CD4-positive, alpha-beta memory T cell (primary cell): ENCODE measurements around the gene HSPB7. TPM values are rescaled to one million over a fixed set of nuclear protein-coding genes. Genes with fewer than 3 reads are reported as not detected.

Experiments
- CTCF ChIA-PET: fragments of 350-600 bp; sonication (Branson Sonifier 250); formaldehyde crosslinking; loops from one replicate; lab custom pipeline; 2021; ENCODE audit warnings: inconsistent platforms; ENCODE audit not compliant: partially characterized antibody; lab: Charles Lee
- POLR2A ChIA-PET: fragments of 350-600 bp; sonication (Branson Sonifier 250); formaldehyde crosslinking; loops from one replicate; lab custom pipeline; 2021; ENCODE audit not compliant: partially characterized antibody; lab: Charles Lee
- DNase-seq, 5 donors: peaks; one replicate each; pipeline versions ENCODE4 v3.0.0 to v3.0.0-alpha.2; 2020 to 2022; ENCODE audit warnings: mixed read lengths in 1 of 5
- H3K27ac ChIP-seq: one replicate; pipeline ENCODE4 v1.7.0; 2013; ENCODE audit warnings: low read depth, low read length
- H3K27me3 ChIP-seq: 2 replicates; pipeline ENCODE4 v1.7.0; 2013; ENCODE audit warnings: mild to moderate bottlenecking, low read length, moderate library complexity; ENCODE audit not compliant: insufficient read depth
- H3K36me3 ChIP-seq: 2 replicates; pipeline ENCODE4 v1.7.0; 2013; ENCODE audit warnings: mild to moderate bottlenecking, low read length, moderate library complexity; ENCODE audit not compliant: insufficient read depth
- H3K4me1 ChIP-seq: 2 replicates; pipeline ENCODE4 v1.7.0; 2013; ENCODE audit warnings: mild to moderate bottlenecking, low read length, moderate library complexity; ENCODE audit not compliant: insufficient read depth
- H3K4me3 ChIP-seq, 2 donors: one replicate each; pipeline ENCODE4 v1.7.0; 2013; ENCODE audit warnings: low read length in 2 of 2, mild to moderate bottlenecking in 1 of 2
- H3K9me3 ChIP-seq, 2 donors: one replicate each; pipeline ENCODE4 v1.7.0; 2013; ENCODE audit warnings: low read length in 2 of 2, control low read depth in 1 of 2; ENCODE audit not compliant: control insufficient read depth in 1 of 2
- H3K27ac Mint-ChIP-seq, 7 donors: one replicate each; pipeline ENCODE4 v1.8.0; 2020 to 2021; ENCODE audit warnings: mixed read lengths in 7 of 7, mild to moderate bottlenecking in 6 of 7, inconsistent platforms in 3 of 7, moderate library complexity in 3 of 7
- H3K27me3 Mint-ChIP-seq, 2 donors: one replicate each; pipeline ENCODE4 v1.8.0; 2020 to 2021; ENCODE audit warnings: mixed read lengths in 2 of 2
- H3K36me3 Mint-ChIP-seq, 2 donors: one replicate each; pipeline ENCODE4 v1.8.0; 2020 to 2021; ENCODE audit warnings: mixed read lengths in 2 of 2, inconsistent platforms in 1 of 2, mild to moderate bottlenecking in 1 of 2
- H3K4me1 Mint-ChIP-seq, 4 donors: one replicate each; pipeline ENCODE4 v1.8.0; 2020 to 2021; ENCODE audit warnings: mixed read lengths in 4 of 4, mild to moderate bottlenecking in 1 of 4
- H3K4me3 Mint-ChIP-seq, 8 donors: one replicate each; pipeline ENCODE4 v1.8.0; 2020 to 2021; ENCODE audit warnings: mixed read lengths in 8 of 8, mild to moderate bottlenecking in 7 of 8, moderate library complexity in 6 of 8, inconsistent platforms in 3 of 8
- H3K9me3 Mint-ChIP-seq, 8 donors: one replicate each; pipeline ENCODE4 v1.8.0; 2020 to 2021; ENCODE audit warnings: mixed read lengths in 8 of 8, mild to moderate bottlenecking in 5 of 8, inconsistent platforms in 3 of 8, moderate library complexity in 1 of 8
- intact Hi-C: fragments of 100-400 bp; cut with micrococcal nuclease; formaldehyde crosslinking; loops from one replicate; pipeline ENCODE4 v1.15.1; 2023
- polyA plus RNA-seq, 2 donors: library from polyadenylated mRNA; unstranded; fragments of 300-500 nt; fragmentation: Illumina TruSeq; gene quantifications; one replicate each; pipeline ENCODE4 v1.2.3, GENCODE V29; 2021
- total RNA-seq, 2 experiments: library from RNA; stranded (reverse); gene quantifications; one replicate each; pipeline ENCODE4 v1.2.3, GENCODE V29; 2021

The HSPB7 gene
- total and polyA plus RNA-seq, 4 experiments from 2014 or later: not detected

- H3K27ac ChIP-seq: no peak overlapping the region
- POLR2A ChIA-PET: interaction anchor here (0.6 kb wide), 1 partner anchor 41 kb away, joined by 3 read pairs; no protein-coding TSS in a partner anchor
- H3K27me3 ChIP-seq: no peaks in the 10 kb centered on the region
- DNase-seq: peak in 1 of 5 donors; percentile 7
- Mint-ChIP-seq H3K4me3 (no peak overlapping the region), H3K27me3 (peaks cover 2 to 17% of the 10 kb centered on the region in 2 donors), H3K36me3 (no peaks in the 10 kb centered on the region), H3K9me3 (no peaks in the 10 kb centered on the region), H3K4me1 (peaks cover 0 to 4% (median 4%) of the 10 kb centered on the region in 4 donors), H3K27ac (no peak overlapping the region)
- H3K36me3 ChIP-seq: no peaks in the 10 kb centered on the region
- CTCF ChIA-PET: no interaction called here
- H3K4me3 ChIP-seq: no peak overlapping the region
- intact Hi-C loops: no loop called here
- peaks cover 13% of the 10 kb centered on the region for H3K4me1 ChIP-seq
- no peaks in the 10 kb centered on the region for H3K9me3 ChIP-seq
Measured at GRCh38 chr1:16015960-16016901, 1.6 kb downstream of the HSPB7 start.

- DNase-seq: no peak
- Histone ChIP-seq H3K27me3 (no peaks in the 10 kb centered on the region), H3K9me3 (no peaks in the 10 kb centered on the region), H3K27ac (no peak overlapping the region), H3K4me1 (peaks cover 13% of the 10 kb centered on the region), H3K4me3 (no peak overlapping the region), H3K36me3 (no peaks in the 10 kb centered on the region)
- CTCF ChIA-PET: no interaction called here
- POLR2A ChIA-PET: no interaction called here
- Mint-ChIP-seq H3K9me3 (no peaks in the 10 kb centered on the region), H3K4me1 (peaks cover 0 to 4% (median 4%) of the 10 kb centered on the region in 4 donors), H3K27ac (no peak overlapping the region), H3K36me3 (no peaks in the 10 kb centered on the region), H3K4me3 (no peak overlapping the region), H3K27me3 (peaks cover 2 to 19% of the 10 kb centered on the region in 2 donors)
- intact Hi-C loops: no loop called here
Measured at GRCh38 chr1:16015491-16015890, 2.4 kb downstream of the HSPB7 start.

- DNase-seq: no peak
- H3K9me3 ChIP-seq: no peaks in the 10 kb centered on the region
- intact Hi-C loops: no loop called here
- no peaks in the 10 kb centered on the region for H3K36me3 Mint-ChIP-seq
- peaks cover 0 to 4% (median 4%) of the 10 kb centered on the region in 4 donors for H3K4me1 Mint-ChIP-seq
- H3K36me3 ChIP-seq: no peaks in the 10 kb centered on the region
- H3K4me3 Mint-ChIP-seq: no peak overlapping the region
- H3K27me3 ChIP-seq: no peaks in the 10 kb centered on the region
- no peak overlapping the region for H3K27ac ChIP-seq
- no peak overlapping the region for H3K4me3 ChIP-seq
- no peak overlapping the region for H3K27ac Mint-ChIP-seq
- POLR2A ChIA-PET: no interaction called here
- peaks cover 13% of the 10 kb centered on the region for H3K4me1 ChIP-seq
- H3K9me3 Mint-ChIP-seq: no peaks in the 10 kb centered on the region
- CTCF ChIA-PET: no interaction called here
- peaks cover 2 to 19% of the 10 kb centered on the region in 2 donors for H3K27me3 Mint-ChIP-seq
Measured at GRCh38 chr1:16014509-16015482, 3.0 kb downstream of the HSPB7 start.

DNA sequence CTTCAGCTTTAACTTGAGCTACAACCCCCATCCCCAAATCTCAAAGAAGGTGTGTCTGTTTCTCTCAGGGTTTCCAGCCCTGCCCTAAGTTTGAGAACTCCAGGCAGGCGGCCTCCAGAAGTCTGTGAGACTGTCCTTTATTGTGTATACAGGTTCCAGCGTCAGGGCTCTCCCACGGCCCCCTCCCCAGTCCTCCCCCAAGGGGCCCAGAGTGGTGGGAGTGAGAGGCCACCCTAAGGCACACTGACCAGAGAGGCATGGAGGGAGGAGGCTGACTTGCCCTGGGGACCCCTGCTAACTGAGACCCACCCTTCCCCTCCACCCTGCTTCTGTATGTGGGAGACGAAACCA lies 4.0 kb downstream of the HSPB7 start:
- ChIA-PET POLR2A (no interaction called here), CTCF (no interaction called here)
- no peaks in the 10 kb centered on the region for H3K9me3 ChIP-seq
- no peaks in the 10 kb centered on the region for H3K36me3 ChIP-seq
- no peaks in the 10 kb centered on the region for H3K9me3 Mint-ChIP-seq
- intact Hi-C loops: no loop called here
- H3K27me3 ChIP-seq: no peaks in the 10 kb centered on the region
- peaks cover 0 to 4% (median 4%) of the 10 kb centered on the region in 4 donors for H3K4me1 Mint-ChIP-seq
- DNase-seq: no peak
- no peak overlapping the region for H3K27ac Mint-ChIP-seq
- H3K36me3 Mint-ChIP-seq: no peaks in the 10 kb centered on the region
- H3K27me3 Mint-ChIP-seq: peaks cover 2 to 20% of the 10 kb centered on the region in 2 donors
- no peak overlapping the region for H3K4me3 ChIP-seq
- no peak overlapping the region for H3K27ac ChIP-seq
- H3K4me1 ChIP-seq: peaks cover 13% of the 10 kb centered on the region
- no peak overlapping the region for H3K4me3 Mint-ChIP-seq

DNA sequence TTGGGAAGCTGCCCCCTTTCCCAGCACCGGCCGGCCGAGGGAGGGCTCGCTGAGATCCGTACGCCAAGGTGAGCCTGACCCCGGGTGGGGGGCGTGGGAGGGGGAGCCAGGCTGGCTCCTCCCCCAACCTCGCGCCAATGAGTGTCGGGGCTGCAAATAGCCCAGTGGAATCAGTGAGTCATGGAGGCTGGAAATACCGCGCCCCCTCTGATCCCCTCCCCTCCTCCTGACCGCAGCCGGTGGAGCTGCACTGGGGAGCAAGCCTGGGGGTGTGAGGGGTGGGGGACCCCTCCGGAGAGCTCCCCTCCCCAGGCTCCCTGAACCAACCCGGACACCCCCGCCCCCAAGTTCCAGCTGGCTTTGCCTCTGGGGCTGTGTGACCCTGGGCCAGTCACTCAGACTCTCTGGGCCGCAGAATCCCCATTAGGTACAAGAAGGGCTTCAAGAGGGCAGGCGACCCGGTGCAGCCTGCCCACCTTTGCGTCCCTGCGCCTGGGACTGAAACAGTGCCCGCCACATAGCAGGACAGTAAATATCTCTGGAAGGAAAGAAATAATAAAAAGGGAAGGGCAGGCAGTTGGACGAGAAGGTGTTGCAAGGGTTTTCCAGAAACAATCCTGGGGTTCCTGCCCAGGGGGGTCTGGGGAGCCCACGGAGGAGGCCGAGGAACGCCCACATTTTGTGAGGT lies 4.5 kb downstream of the HSPB7 start:
- peak overlapping the region in 1 of 8 donors; percentile 43 for H3K4me3 Mint-ChIP-seq
- H3K36me3 ChIP-seq: no peaks in the 10 kb centered on the region
- no peaks in the 10 kb centered on the region for H3K27me3 ChIP-seq
- H3K36me3 Mint-ChIP-seq: no peaks in the 10 kb centered on the region
- H3K9me3 ChIP-seq: no peaks in the 10 kb centered on the region
- CTCF ChIA-PET: no interaction called here
- no peak overlapping the region for H3K27ac Mint-ChIP-seq
- H3K27me3 Mint-ChIP-seq: peaks cover 2 to 20% of the 10 kb centered on the region in 2 donors
- peaks cover 0 to 4% (median 4%) of the 10 kb centered on the region in 4 donors for H3K4me1 Mint-ChIP-seq
- POLR2A ChIA-PET: no interaction called here
- no peak overlapping the region for H3K4me3 ChIP-seq
- no peak overlapping the region for H3K27ac ChIP-seq
- DNase-seq: peak in 1 of 5 donors; percentile 67
- peaks cover 13% of the 10 kb centered on the region for H3K4me1 ChIP-seq
- H3K9me3 Mint-ChIP-seq: no peaks in the 10 kb centered on the region
- intact Hi-C loops: no loop called here

- DNase-seq: no peak
- Histone ChIP-seq H3K4me3 (no peak overlapping the region), H3K27ac (no peak overlapping the region), H3K4me1 (peaks cover 13% of the 10 kb centered on the region), H3K36me3 (no peaks in the 10 kb centered on the region), H3K27me3 (no peaks in the 10 kb centered on the region), H3K9me3 (no peaks in the 10 kb centered on the region)
- intact Hi-C loops: no loop called here
- H3K9me3 Mint-ChIP-seq: no peaks in the 10 kb centered on the region
- ChIA-PET POLR2A (no interaction called here), CTCF (interaction anchor here (1.2 to 1.6 kb wide), 2 partner anchors 67 to 177 kb away, joined by 3 to 4 read pairs; no protein-coding TSS in a partner anchor)
- peaks cover 2 to 20% of the 10 kb centered on the region in 2 donors for H3K27me3 Mint-ChIP-seq
- peak overlapping the region in 5 of 8 donors; percentile 6 to 46 (median 15) for H3K4me3 Mint-ChIP-seq
- H3K4me1 Mint-ChIP-seq: peaks cover 0 to 4% (median 4%) of the 10 kb centered on the region in 4 donors
- H3K36me3 Mint-ChIP-seq: no peaks in the 10 kb centered on the region
- H3K27ac Mint-ChIP-seq: no peak overlapping the region
Measured at GRCh38 chr1:16012590-16013219, 5.1 kb downstream of the HSPB7 start.
